GM23338 (cell line): Measurements from ENCODE around the gene TGOLN2. TPM values are rescaled to one million over a fixed set of nuclear protein-coding genes. Genes with fewer than 3 reads are reported as not detected.

Source experiments
- ATAC-seq: fragments of 200-7000 bp; cut with Tn5 transposase; 3 replicates; pipeline ENCODE4 v1.9.1; 2020
- DNase-seq: peaks from one replicate; pipeline ENCODE4 v3.0.0-alpha.2; 2015; ENCODE audit warnings: low spot score
- H2AFZ ChIP-seq: fragments of 200-600 bp; sonication (generic); 2 replicates; pipeline ENCODE4 v1.8.0; 2016; ENCODE audit warnings: antibody characterized with exemption, mild to moderate bottlenecking, moderate library complexity
- H3F3A ChIP-seq: fragments of 200-600 bp; sonication (generic); replicated peaks from 2 replicates; pipeline ENCODE4 v1.8.0; 2017; ENCODE audit warnings: antibody characterized with exemption, mixed run types, low read depth
- H3K27ac ChIP-seq: fragments of 200-600 bp; sonication (generic); 2 replicates; pipeline ENCODE4 v1.6.1; 2016; ENCODE audit warnings: low read depth
- H3K27me3 ChIP-seq: fragments of 200-600 bp; sonication (generic); 2 replicates; pipeline ENCODE4 v1.8.0; 2016; ENCODE audit warnings: mild to moderate bottlenecking, mixed run types, moderate library complexity; ENCODE audit not compliant: insufficient read depth
- H3K36me3 ChIP-seq: fragments of 200-600 bp; sonication (generic); 2 replicates; pipeline ENCODE4 v1.8.0; 2016; ENCODE audit warnings: mild to moderate bottlenecking; ENCODE audit not compliant: insufficient read depth
- H3K4me1 ChIP-seq: fragments of 200-600 bp; sonication (generic); 2 replicates; pipeline ENCODE4 v1.8.0; 2016; ENCODE audit warnings: mild to moderate bottlenecking, moderate library complexity; ENCODE audit not compliant: insufficient read depth
- H3K4me2 ChIP-seq: fragments of 200-600 bp; sonication (generic); 2 replicates; pipeline ENCODE4 v1.7.1; 2017; ENCODE audit warnings: mixed run types
- H3K4me3 ChIP-seq: fragments of 200-600 bp; sonication (generic); 2 replicates; pipeline ENCODE4 v1.6.1; 2016; ENCODE audit warnings: mixed run types
- H3K79me2 ChIP-seq: fragments of 200-600 bp; sonication (generic); replicated peaks from 2 replicates; pipeline ENCODE4 v1.8.0; 2017; ENCODE audit warnings: mild to moderate bottlenecking; ENCODE audit not compliant: insufficient read depth
- H3K9me2 ChIP-seq: fragments of 200-600 bp; sonication (generic); 2 replicates; pipeline ENCODE4 v1.8.0; 2017; ENCODE audit not compliant: insufficient read depth
- H4K20me1 ChIP-seq: fragments of 200-600 bp; sonication (generic); replicated peaks from 2 replicates; pipeline ENCODE4 v1.8.0; 2017; ENCODE audit warnings: mild to moderate bottlenecking; ENCODE audit not compliant: insufficient read depth
- H3K27ac Mint-ChIP-seq: 2 replicates; pipeline ENCODE4 v1.8.0; 2020; ENCODE audit warnings: inconsistent platforms, mild to moderate bottlenecking, moderate library complexity, mixed read lengths
- H3K27me3 Mint-ChIP-seq: 3 replicates; pipeline ENCODE4 v1.8.0; 2022; ENCODE audit warnings: low read depth, mild to moderate bottlenecking, moderate library complexity, mixed read lengths, inconsistent platforms; ENCODE audit not compliant: insufficient read depth, poor library complexity
- H3K36me3 Mint-ChIP-seq: 3 replicates; pipeline ENCODE4 v1.8.0; 2021; ENCODE audit warnings: low read depth, mild to moderate bottlenecking, inconsistent platforms, moderate library complexity, mixed read lengths
- H3K4me1 Mint-ChIP-seq: 3 replicates; pipeline ENCODE4 v1.8.0; 2020; ENCODE audit warnings: mild to moderate bottlenecking, inconsistent platforms, mixed read lengths
- H3K4me3 Mint-ChIP-seq: 3 replicates; pipeline ENCODE4 v1.8.0; 2021; ENCODE audit warnings: moderate library complexity, mild to moderate bottlenecking, inconsistent platforms, mixed read lengths
- H3K9me3 Mint-ChIP-seq: 3 replicates; pipeline ENCODE4 v1.8.0; 2020; ENCODE audit warnings: moderate library complexity, mild to moderate bottlenecking, inconsistent platforms, mixed read lengths
- EZH2phosphoT487 ChIP-seq: fragments of 200-600 bp; sonication (generic); IDR thresholded peaks from one replicate; pipeline ENCODE4 v1.8.1; 2018; ENCODE audit warnings: antibody characterized with exemption; ENCODE audit not compliant: unreplicated experiment
- JUNB ChIP-seq: IDR thresholded peaks from one replicate; pipeline ENCODE4 v1.6.1; 2016; ENCODE audit warnings: antibody characterized with exemption; ENCODE audit not compliant: unreplicated experiment
- NANOG ChIP-seq: IDR thresholded peaks from 2 replicates; pipeline ENCODE4 v1.6.1; 2016; ENCODE audit warnings: antibody characterized with exemption, borderline replicate concordance
- POLR2AphosphoS5 ChIP-seq: IDR thresholded peaks from 2 replicates; pipeline ENCODE4 v1.6.1; 2016; ENCODE audit warnings: antibody characterized with exemption, low read depth
- ZNF331 ChIP-seq: fragments of 250-450 bp; sonication (Bioruptor Pico); IDR thresholded peaks from 2 replicates; pipeline ENCODE4 v1.5.0; 2020; ENCODE audit warnings: low read depth, mild to moderate bottlenecking, moderate library complexity
- polyA plus RNA-seq: library from polyadenylated mRNA; unstranded; fragments of >200 nt; fragmentation: Nextera tagmentation; extraction: Ambion mirVana; gene quantifications from 2 replicates; pipeline ENCODE4 v1.2.1, GENCODE V29; 2016
- small RNA-seq: library from RNA; depleted of rRNA; stranded (forward); fragments of <200 nt; gene quantifications from one replicate; pipeline ENCODE3, GENCODE V24; 2014; ENCODE audit warnings: low replicate concordance
- total RNA-seq: library from RNA; depleted of rRNA; stranded (reverse); fragments of >200 nt; shearing (Covaris generic); gene quantifications from 2 replicates; pipeline ENCODE4 v1.2.3, GENCODE V29; 2014; rRNA removed
- TF ChIP-seq, protein P1 (sequence below): fragments of 250-450 bp; sonication (Bioruptor Pico); IDR thresholded peaks from 2 replicates; pipeline ENCODE4 v1.5.0; 2020; ENCODE audit warnings: mild to moderate bottlenecking, moderate library complexity

Gene TGOLN2
- total and polyA plus RNA-seq, 2 experiments from 2014 or later = 20.8 to 48.3 TPM

DNA sequence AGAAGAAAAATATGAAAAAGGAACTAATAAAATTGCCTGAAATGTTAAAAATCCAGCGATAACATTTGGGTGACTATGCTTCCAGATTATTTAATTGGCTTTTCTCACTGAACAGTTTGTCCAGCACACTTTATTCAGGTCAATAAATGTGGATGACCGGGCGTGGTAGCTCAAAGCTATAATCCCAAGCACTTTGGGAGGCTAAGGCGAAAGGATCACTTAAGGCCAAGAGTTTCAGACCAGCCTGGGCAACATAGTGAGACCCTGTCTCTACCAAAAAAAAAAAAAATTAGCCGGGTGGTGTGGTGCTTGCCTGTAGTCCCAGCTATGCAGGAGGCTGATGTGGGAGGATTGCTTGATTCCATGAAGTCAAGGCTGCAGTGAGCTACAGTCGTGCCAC lies 55.4 kb downstream of the TGOLN2 start:
- Histone ChIP-seq H3K79me2 (peaks cover 90% of the 10 kb centered on the region), H3K4me1 (peaks cover 43% of the 10 kb centered on the region), H2AFZ (no peak overlapping the region), H3K4me2 (no peak overlapping the region), H4K20me1 (peaks cover 71% of the 10 kb centered on the region), H3K4me3 (no peak overlapping the region), H3K27ac (no peak overlapping the region), H3K36me3 (0 out of 2 replicates have a peak, but pooled peaks cover 3% of the 10 kb centered on the region), H3F3A (no peaks in the 10 kb centered on the region), H3K9me2 (no peaks in the 10 kb centered on the region), H3K27me3 (no peaks in the 10 kb centered on the region)
- Mint-ChIP-seq H3K4me3 (no peak overlapping the region; the same call in 2 of the 3 replicates), H3K4me1 (peaks cover 80% of the 10 kb centered on the region), H3K9me3 (no peaks in the 10 kb centered on the region), H3K27me3 (peaks cover 29% of the 10 kb centered on the region), H3K36me3 (peaks cover 31% of the 10 kb centered on the region), H3K27ac (peak overlapping the region; percentile 88)
- DNase-seq (no peak), ATAC-seq (no peak)
- TF ChIP-seq EZH2phosphoT487 (no peak), NANOG (no peak)

- H3K4me1 Mint-ChIP-seq = peaks cover 72% of the 10 kb centered on the region
These were observed 57.8 kb downstream of the TGOLN2 start for GRCh38 chr2:85269959-85270358.

More at GRCh38 chr2:85269959-85270358, 57.8 kb downstream of the TGOLN2 start:
- DNase-seq (no peak), ATAC-seq (no peak)
- Mint-ChIP-seq H3K4me3 (no peak overlapping the region), H3K36me3 (peaks cover 31% of the 10 kb centered on the region), H3K27me3 (peaks cover 23% of the 10 kb centered on the region), H3K9me3 (no peaks in the 10 kb centered on the region), H3K27ac (peak overlapping the region; percentile 73)
- peaks cover 32% of the 10 kb centered on the region for H3K4me1 ChIP-seq
- TF ChIP-seq POLR2AphosphoS5 = no peak
- TF ChIP-seq, protein P1, sequence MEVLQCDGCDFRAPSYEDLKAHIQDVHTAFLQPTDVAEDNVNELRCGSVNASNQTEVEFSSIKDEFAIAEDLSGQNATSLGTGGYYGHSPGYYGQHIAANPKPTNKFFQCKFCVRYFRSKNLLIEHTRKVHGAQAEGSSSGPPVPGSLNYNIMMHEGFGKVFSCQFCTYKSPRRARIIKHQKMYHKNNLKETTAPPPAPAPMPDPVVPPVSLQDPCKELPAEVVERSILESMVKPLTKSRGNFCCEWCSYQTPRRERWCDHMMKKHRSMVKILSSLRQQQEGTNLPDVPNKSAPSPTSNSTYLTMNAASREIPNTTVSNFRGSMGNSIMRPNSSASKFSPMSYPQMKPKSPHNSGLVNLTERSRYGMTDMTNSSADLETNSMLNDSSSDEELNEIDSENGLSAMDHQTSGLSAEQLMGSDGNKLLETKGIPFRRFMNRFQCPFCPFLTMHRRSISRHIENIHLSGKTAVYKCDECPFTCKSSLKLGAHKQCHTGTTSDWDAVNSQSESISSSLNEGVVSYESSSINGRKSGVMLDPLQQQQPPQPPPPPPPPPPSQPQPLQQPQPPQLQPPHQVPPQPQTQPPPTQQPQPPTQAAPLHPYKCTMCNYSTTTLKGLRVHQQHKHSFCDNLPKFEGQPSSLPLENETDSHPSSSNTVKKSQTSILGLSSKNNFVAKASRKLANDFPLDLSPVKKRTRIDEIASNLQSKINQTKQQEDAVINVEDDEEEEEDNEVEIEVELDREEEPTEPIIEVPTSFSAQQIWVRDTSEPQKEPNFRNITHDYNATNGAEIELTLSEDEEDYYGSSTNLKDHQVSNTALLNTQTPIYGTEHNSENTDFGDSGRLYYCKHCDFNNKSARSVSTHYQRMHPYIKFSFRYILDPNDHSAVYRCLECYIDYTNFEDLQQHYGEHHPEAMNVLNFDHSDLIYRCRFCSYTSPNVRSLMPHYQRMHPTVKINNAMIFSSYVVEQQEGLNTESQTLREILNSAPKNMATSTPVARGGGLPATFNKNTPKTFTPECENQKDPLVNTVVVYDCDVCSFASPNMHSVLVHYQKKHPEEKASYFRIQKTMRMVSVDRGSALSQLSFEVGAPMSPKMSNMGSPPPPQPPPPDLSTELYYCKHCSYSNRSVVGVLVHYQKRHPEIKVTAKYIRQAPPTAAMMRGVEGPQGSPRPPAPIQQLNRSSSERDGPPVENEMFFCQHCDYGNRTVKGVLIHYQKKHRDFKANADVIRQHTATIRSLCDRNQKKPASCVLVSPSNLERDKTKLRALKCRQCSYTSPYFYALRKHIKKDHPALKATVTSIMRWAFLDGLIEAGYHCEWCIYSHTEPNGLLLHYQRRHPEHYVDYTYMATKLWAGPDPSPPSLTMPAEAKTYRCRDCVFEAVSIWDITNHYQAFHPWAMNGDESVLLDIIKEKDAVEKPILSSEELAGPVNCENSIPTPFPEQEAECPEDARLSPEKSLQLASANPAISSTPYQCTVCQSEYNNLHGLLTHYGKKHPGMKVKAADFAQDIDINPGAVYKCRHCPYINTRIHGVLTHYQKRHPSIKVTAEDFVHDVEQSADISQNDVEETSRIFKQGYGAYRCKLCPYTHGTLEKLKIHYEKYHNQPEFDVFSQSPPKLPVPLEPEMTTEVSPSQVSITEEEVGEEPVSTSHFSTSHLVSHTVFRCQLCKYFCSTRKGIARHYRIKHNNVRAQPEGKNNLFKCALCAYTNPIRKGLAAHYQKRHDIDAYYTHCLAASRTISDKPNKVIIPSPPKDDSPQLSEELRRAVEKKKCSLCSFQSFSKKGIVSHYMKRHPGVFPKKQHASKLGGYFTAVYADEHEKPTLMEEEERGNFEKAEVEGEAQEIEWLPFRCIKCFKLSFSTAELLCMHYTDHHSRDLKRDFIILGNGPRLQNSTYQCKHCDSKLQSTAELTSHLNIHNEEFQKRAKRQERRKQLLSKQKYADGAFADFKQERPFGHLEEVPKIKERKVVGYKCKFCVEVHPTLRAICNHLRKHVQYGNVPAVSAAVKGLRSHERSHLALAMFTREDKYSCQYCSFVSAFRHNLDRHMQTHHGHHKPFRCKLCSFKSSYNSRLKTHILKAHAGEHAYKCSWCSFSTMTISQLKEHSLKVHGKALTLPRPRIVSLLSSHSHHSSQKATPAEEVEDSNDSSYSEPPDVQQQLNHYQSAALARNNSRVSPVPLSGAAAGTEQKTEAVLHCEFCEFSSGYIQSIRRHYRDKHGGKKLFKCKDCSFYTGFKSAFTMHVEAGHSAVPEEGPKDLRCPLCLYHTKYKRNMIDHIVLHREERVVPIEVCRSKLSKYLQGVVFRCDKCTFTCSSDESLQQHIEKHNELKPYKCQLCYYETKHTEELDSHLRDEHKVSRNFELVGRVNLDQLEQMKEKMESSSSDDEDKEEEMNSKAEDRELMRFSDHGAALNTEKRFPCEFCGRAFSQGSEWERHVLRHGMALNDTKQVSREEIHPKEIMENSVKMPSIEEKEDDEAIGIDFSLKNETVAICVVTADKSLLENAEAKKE = no peak
- no peak for TF ChIP-seq JUNB
- no peak for TF ChIP-seq ZNF331 (CRISPR knock-in tag)
- H3K27me3 ChIP-seq = no peaks in the 10 kb centered on the region
- 0 out of 2 replicates have a peak, but pooled peaks cover 3% of the 10 kb centered on the region for H3K36me3 ChIP-seq
- peaks cover 86% of the 10 kb centered on the region for H3K79me2 ChIP-seq
- peaks cover 5% of the 10 kb centered on the region; the same call in 1 of the 2 replicates for H3F3A ChIP-seq
- H3K27ac ChIP-seq = peak overlapping the region; percentile 26; the same call in 1 of the 2 replicates
- no peak overlapping the region for H3K4me2 ChIP-seq
- no peaks in the 10 kb centered on the region for H3K9me2 ChIP-seq
- no peak overlapping the region for H2AFZ ChIP-seq
- peaks cover 57% of the 10 kb centered on the region for H4K20me1 ChIP-seq
- H3K4me3 ChIP-seq = no peak overlapping the region

Small RNA genes lying within 50 kb of the gene (small RNA-seq; reads per million reads assigned to genes)
- gene AC062037.1 (not detected), gene RF00019 (not detected), gene RN7SL113P (not detected)

Other genes starting within 250 kb of the TGOLN2 start
- 42.4 and 47.3 TPM in 2 replicates for gene TCF7L1, start 194.6 kb downstream of the TGOLN2 start, total RNA-seq
- gene TCF7L1, start 194.6 kb downstream of the TGOLN2 start, polyA plus RNA-seq = 101 and 113 TPM in 2 replicates
- gene RETSAT, start 26.5 kb upstream of the TGOLN2 start, total RNA-seq = 12.5 and 16.4 TPM in 2 replicates
- gene RETSAT, start 26.5 kb upstream of the TGOLN2 start, polyA plus RNA-seq = 2.3 and 2.6 TPM in 2 replicates
- gene ELMOD3, start 26.8 kb upstream of the TGOLN2 start, total RNA-seq = 7.1 and 8.9 TPM in 2 replicates
- gene ELMOD3, start 26.8 kb upstream of the TGOLN2 start, polyA plus RNA-seq = 5.9 and 8.6 TPM in 2 replicates
- gene CAPG, start 82.4 kb upstream of the TGOLN2 start, total RNA-seq = 75.2 and 88.7 TPM in 2 replicates
- 104 and 115 TPM in 2 replicates for gene CAPG, start 82.4 kb upstream of the TGOLN2 start, polyA plus RNA-seq
- gene SH2D6, start 90.7 kb upstream of the TGOLN2 start, total RNA-seq = not detected in 2 replicates
- gene SH2D6, start 90.7 kb upstream of the TGOLN2 start, polyA plus RNA-seq = 0.26 and 0.37 TPM in 2 replicates
- 206 and 232 TPM in 2 replicates for gene MAT2A, start 211.2 kb upstream of the TGOLN2 start, total RNA-seq
- 74.4 and 105 TPM in 2 replicates for gene MAT2A, start 211.2 kb upstream of the TGOLN2 start, polyA plus RNA-seq
- gene GGCX, start 233.5 kb upstream of the TGOLN2 start, total RNA-seq = 30.8 and 36.2 TPM in 2 replicates
- 14.4 and 15.3 TPM in 2 replicates for gene GGCX, start 233.5 kb upstream of the TGOLN2 start, polyA plus RNA-seq
- gene VAMP8, start 249.6 kb upstream of the TGOLN2 start, total RNA-seq = 16.3 and 17.4 TPM in 2 replicates
- 71.7 and 73.0 TPM in 2 replicates for gene VAMP8, start 249.6 kb upstream of the TGOLN2 start, polyA plus RNA-seq